Liver (tissue), 9 donors: ENCODE measurements around the gene TMEM45A. TPM values are rescaled to one million over a fixed set of nuclear protein-coding genes. Genes with fewer than 3 reads are reported as not detected.

ENCODE experiments used
- DNase-seq: peaks from one replicate; pipeline ENCODE4 v3.0.0-alpha.2; 2017; ENCODE audit warnings: low spot score
- H3K27ac ChIP-seq, 2 donors: one replicate each; pipeline ENCODE4 v1.7.0; 2013; ENCODE audit warnings: inconsistent platforms in 2 of 2, low read length in 2 of 2, control low read depth in 1 of 2, low read depth in 1 of 2, mild to moderate bottlenecking in 1 of 2
- H3K27me3 ChIP-seq, 4 donors: one replicate each; pipeline versions ENCODE4 v1.6.1 to v1.7.0; 2013; ENCODE audit warnings: low read length in 3 of 4, inconsistent platforms in 1 of 4, mild to moderate bottlenecking in 1 of 4, moderate library complexity in 1 of 4; ENCODE audit not compliant: control insufficient read depth in 4 of 4, insufficient read depth in 4 of 4
- H3K36me3 ChIP-seq, 4 donors: one replicate each; pipeline versions ENCODE4 v1.6.1 to v1.7.0; 2013; ENCODE audit warnings: low read length in 3 of 4, mild to moderate bottlenecking in 3 of 4, low read depth in 1 of 4, moderate library complexity in 1 of 4; ENCODE audit not compliant: control insufficient read depth in 4 of 4, insufficient read depth in 3 of 4
- H3K4me1 ChIP-seq, 4 donors: one replicate each; pipeline versions ENCODE4 v1.6.1 to v1.7.0; 2013; ENCODE audit warnings: low read length in 3 of 4, mild to moderate bottlenecking in 3 of 4, moderate library complexity in 1 of 4; ENCODE audit not compliant: control insufficient read depth in 4 of 4, insufficient read depth in 4 of 4
- H3K4me3 ChIP-seq, 3 donors: one replicate each; pipeline versions ENCODE4 v1.6.1 to v1.7.0; 2013; ENCODE audit warnings: low read length in 3 of 3, control low read depth in 1 of 3, low read depth in 1 of 3, mild to moderate bottlenecking in 1 of 3
- H3K9ac ChIP-seq, 2 donors: one replicate each; pipeline ENCODE4 v1.7.0; 2013; ENCODE audit warnings: low read length in 2 of 2, mild to moderate bottlenecking in 2 of 2, moderate library complexity in 2 of 2, control low read depth in 1 of 2, low read depth in 1 of 2
- H3K9me3 ChIP-seq, 4 donors: one replicate each; pipeline versions ENCODE4 v1.6.1 to v1.7.0; 2013; ENCODE audit warnings: low read length in 3 of 4; ENCODE audit not compliant: control insufficient read depth in 4 of 4
- FOXA1 ChIP-seq: IDR thresholded peaks from 2 replicates; pipeline ENCODE4 v1.6.1; 2016; ENCODE audit warnings: antibody characterized with exemption
- FOXA2 ChIP-seq: IDR thresholded peaks from 2 replicates; pipeline ENCODE4 v1.6.1; 2016; ENCODE audit warnings: antibody characterized with exemption
- GABPA ChIP-seq, 2 donors: IDR thresholded peaks in 1 of 2; conservative IDR thresholded peaks in 1 of 2; 2 replicates each; pipeline ENCODE4 v1.6.1; 2016; ENCODE audit warnings: antibody characterized with exemption in 2 of 2, mild to moderate bottlenecking in 1 of 2, moderate library complexity in 1 of 2
- HNF4A ChIP-seq, 2 donors: conservative IDR thresholded peaks; 2 replicates each; pipeline ENCODE4 v1.6.1; 2016; ENCODE audit warnings: antibody characterized with exemption in 2 of 2, mild to moderate bottlenecking in 2 of 2
- HNF4G ChIP-seq: IDR thresholded peaks from 2 replicates; pipeline ENCODE4 v1.6.1; 2016; ENCODE audit warnings: antibody characterized with exemption
- JUND ChIP-seq, 2 donors: IDR thresholded peaks; 2 replicates each; pipeline ENCODE4 v1.6.1; 2016; ENCODE audit warnings: antibody characterized with exemption in 2 of 2
- NR2F2 ChIP-seq: IDR thresholded peaks from 2 replicates; pipeline ENCODE4 v1.6.1; 2016; ENCODE audit warnings: antibody characterized with exemption
- RAD21 ChIP-seq, 2 donors: IDR thresholded peaks; 2 replicates each; pipeline ENCODE4 v1.6.1; 2016; ENCODE audit warnings: antibody characterized with exemption in 2 of 2, mild to moderate bottlenecking in 2 of 2
- RXRA ChIP-seq, 2 donors: IDR thresholded peaks; 2 replicates each; pipeline ENCODE4 v1.6.1; 2017 to 2018; ENCODE audit warnings: antibody characterized with exemption in 2 of 2, mild to moderate bottlenecking in 1 of 2
- SP1 ChIP-seq: IDR thresholded peaks from 2 replicates; pipeline ENCODE4 v1.6.1; 2018; ENCODE audit warnings: antibody characterized with exemption, mild to moderate bottlenecking
- TAF1 ChIP-seq: conservative IDR thresholded peaks from 2 replicates; pipeline ENCODE4 v1.6.1; 2016; ENCODE audit warnings: antibody characterized with exemption, mild to moderate bottlenecking
- YY1 ChIP-seq: IDR thresholded peaks from 2 replicates; pipeline ENCODE4 v1.6.1; 2016; ENCODE audit warnings: antibody characterized with exemption, mild to moderate bottlenecking
- WGBS: extraction: QIAGEN DNeasy Blood & Tissue Kit; methylation state at CpG from one replicate; pipeline ENCODE4 v1.1.7; 2013; 5-methylcytosine and 5-hydroxymethylcytosine counted together
- polyA plus RNA-seq, 2 donors: library from polyadenylated mRNA; stranded (reverse) in 1 of 2; unstranded in 1 of 2; fragments of 200-250 nt in 1 of 2; fragments of >200 nt in 1 of 2; fragmentation: Nextera tagmentation in 1 of 2; extraction: Ambion mirVana in 1 of 2; gene quantifications; one replicate each; pipeline versions ENCODE4 v1.2.1 to v1.2.3, GENCODE V29; 2013 to 2015
- total RNA-seq, 2 donors: library from RNA; depleted of rRNA; stranded (reverse); fragments of >200 nt; gene quantifications; one replicate each; pipeline ENCODE4 v1.2.3, GENCODE V29; 2014
- TF ChIP-seq, protein P1 (sequence below): fragments of 150-350 bp; IDR thresholded peaks from 2 replicates; pipeline ENCODE4 v1.5.1; 2017; ENCODE audit warnings: improper control_type of control experiment, low read depth, low read length; ENCODE audit not compliant: missing input control
- TF ChIP-seq, protein P2 (sequence below): IDR thresholded peaks from 2 replicates; pipeline ENCODE4 v1.6.1; 2016; ENCODE audit warnings: antibody characterized with exemption, mild to moderate bottlenecking
- TF ChIP-seq, protein P3 (sequence below): IDR thresholded peaks from 2 replicates; pipeline ENCODE4 v1.6.1; 2016; ENCODE audit warnings: antibody characterized with exemption
- TF ChIP-seq, protein P4 (sequence below): IDR thresholded peaks from 2 replicates; pipeline ENCODE4 v1.6.1; 2016; ENCODE audit warnings: antibody characterized with exemption
- donor health status: healthy.
- donor health status: healthy.
- donor health status: healthy.
- donor health status: healthy.
- donor health status: healthy.

The TMEM45A gene
- total and polyA plus RNA-seq, 4 donors, result 7.1 to 65.8 (median 45.1) TPM

DNA sequence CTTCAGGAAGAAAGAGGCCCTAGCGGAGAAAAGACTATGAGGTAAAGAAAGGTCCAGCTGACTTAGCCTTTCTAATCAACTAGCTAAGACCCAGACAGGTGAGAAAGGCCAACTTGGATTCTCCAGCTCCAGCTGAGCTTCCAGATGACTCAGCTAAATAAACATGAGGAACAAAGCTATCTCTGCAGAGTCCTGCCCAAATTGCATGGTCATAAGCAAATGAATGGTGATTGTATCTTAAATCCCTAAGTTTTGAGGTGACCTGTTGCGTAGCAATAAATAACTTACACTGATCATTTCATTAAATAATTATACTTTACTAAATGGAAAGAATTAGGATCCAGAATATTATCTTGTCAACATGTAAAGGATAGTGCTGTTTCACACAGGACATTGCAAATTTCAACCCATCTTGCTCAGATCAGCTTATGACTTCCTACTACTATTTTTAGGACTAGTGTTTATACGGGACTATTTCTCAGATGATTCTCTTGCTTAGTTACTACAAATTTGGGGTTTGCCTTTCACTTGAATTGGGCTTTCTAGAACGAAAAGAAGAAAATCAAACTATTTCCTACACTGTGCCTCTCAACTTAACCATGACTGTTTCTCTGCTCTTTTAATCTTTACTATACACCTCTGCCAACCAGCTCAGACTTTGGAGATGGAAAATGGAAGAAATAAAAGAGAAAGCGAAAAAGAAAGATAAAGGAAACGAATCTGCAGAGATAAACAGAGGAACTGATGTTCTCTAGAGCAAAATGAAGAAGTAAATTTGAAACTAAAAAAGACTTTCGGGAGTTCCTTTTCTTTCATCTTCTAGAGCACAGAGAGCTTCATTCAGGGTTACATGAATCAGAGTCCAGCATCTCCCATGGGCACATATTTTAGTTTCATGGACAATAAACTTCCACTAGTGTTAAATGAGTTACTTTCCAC is 110.4 kb downstream of the TMEM45A start:
- no peak overlapping the region for H3K4me3 ChIP-seq
- no peaks in the 10 kb centered on the region for H3K36me3 ChIP-seq
- no peak for DNase-seq
- H3K27me3 ChIP-seq, result no peaks in the 10 kb centered on the region
- TF ChIP-seq HNF4A (conservative IDR thresholded peaks at IDR 0.05) (peak in 1 of 2 donors; percentile 35), RAD21 (IDR thresholded peaks at IDR 0.05) (peak in 1 of 2 donors; percentile 41), YY1 (peak; percentile 46), TAF1 (no peak), JUND (IDR thresholded peaks at IDR 0.05) (peak; percentile 98 to 99), RXRA (IDR thresholded peaks at IDR 0.05) (no peak), FOXA2 (peak; percentile 92), FOXA1 (peak; percentile 94)
- TF ChIP-seq, protein P1, sequence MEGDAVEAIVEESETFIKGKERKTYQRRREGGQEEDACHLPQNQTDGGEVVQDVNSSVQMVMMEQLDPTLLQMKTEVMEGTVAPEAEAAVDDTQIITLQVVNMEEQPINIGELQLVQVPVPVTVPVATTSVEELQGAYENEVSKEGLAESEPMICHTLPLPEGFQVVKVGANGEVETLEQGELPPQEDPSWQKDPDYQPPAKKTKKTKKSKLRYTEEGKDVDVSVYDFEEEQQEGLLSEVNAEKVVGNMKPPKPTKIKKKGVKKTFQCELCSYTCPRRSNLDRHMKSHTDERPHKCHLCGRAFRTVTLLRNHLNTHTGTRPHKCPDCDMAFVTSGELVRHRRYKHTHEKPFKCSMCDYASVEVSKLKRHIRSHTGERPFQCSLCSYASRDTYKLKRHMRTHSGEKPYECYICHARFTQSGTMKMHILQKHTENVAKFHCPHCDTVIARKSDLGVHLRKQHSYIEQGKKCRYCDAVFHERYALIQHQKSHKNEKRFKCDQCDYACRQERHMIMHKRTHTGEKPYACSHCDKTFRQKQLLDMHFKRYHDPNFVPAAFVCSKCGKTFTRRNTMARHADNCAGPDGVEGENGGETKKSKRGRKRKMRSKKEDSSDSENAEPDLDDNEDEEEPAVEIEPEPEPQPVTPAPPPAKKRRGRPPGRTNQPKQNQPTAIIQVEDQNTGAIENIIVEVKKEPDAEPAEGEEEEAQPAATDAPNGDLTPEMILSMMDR, result no peak
- TF ChIP-seq, protein P2, sequence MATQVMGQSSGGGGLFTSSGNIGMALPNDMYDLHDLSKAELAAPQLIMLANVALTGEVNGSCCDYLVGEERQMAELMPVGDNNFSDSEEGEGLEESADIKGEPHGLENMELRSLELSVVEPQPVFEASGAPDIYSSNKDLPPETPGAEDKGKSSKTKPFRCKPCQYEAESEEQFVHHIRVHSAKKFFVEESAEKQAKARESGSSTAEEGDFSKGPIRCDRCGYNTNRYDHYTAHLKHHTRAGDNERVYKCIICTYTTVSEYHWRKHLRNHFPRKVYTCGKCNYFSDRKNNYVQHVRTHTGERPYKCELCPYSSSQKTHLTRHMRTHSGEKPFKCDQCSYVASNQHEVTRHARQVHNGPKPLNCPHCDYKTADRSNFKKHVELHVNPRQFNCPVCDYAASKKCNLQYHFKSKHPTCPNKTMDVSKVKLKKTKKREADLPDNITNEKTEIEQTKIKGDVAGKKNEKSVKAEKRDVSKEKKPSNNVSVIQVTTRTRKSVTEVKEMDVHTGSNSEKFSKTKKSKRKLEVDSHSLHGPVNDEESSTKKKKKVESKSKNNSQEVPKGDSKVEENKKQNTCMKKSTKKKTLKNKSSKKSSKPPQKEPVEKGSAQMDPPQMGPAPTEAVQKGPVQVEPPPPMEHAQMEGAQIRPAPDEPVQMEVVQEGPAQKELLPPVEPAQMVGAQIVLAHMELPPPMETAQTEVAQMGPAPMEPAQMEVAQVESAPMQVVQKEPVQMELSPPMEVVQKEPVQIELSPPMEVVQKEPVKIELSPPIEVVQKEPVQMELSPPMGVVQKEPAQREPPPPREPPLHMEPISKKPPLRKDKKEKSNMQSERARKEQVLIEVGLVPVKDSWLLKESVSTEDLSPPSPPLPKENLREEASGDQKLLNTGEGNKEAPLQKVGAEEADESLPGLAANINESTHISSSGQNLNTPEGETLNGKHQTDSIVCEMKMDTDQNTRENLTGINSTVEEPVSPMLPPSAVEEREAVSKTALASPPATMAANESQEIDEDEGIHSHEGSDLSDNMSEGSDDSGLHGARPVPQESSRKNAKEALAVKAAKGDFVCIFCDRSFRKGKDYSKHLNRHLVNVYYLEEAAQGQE, result peak; percentile 35
- TF ChIP-seq, protein P3, sequence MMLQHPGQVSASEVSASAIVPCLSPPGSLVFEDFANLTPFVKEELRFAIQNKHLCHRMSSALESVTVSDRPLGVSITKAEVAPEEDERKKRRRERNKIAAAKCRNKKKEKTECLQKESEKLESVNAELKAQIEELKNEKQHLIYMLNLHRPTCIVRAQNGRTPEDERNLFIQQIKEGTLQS, result peak; percentile 91
- peak overlapping the region in 1 of 2 donors; percentile 41 for H3K9ac ChIP-seq
- H3K27ac ChIP-seq, result peak overlapping the region; percentile 51 to 73
- peaks cover 0 to 21% (median 20%) of the 10 kb centered on the region in 4 donors for H3K4me1 ChIP-seq
- peaks cover 0 to 1% (median 0%) of the 10 kb centered on the region in 4 donors for H3K9me3 ChIP-seq
- WGBS, result 42% methylated on average over 7 of the region's 7 CpGs

DNA sequence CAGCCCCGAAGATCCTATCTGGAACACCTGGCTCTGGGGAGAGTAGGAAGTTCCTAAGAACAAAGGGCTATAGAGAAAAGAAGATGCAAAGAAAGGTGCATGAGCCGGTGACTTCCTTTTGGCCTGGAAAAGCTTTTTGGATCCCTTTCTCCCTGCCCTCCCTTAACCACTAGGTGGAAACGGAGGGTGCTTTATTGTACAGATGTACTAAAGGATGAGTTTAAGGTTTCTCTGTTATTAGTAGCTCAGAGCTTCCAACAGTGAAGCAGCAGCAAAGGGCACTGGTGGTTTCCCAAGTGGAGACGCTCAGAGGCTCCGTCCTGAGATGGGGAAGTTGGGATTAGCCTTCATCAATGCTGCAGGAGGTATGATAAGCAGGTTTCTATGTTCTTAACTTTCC is 111.0 kb downstream of the TMEM45A start:
- 26% methylated on average over 5 of the region's 5 CpGs for WGBS
- DNase-seq, result no peak
- Histone ChIP-seq H3K9ac (peak overlapping the region in 1 of 2 donors; percentile 41), H3K4me3 (no peak overlapping the region), H3K36me3 (no peaks in the 10 kb centered on the region), H3K9me3 (peaks cover 0 to 1% (median 0%) of the 10 kb centered on the region in 4 donors), H3K27ac (peak overlapping the region; percentile 51 to 73), H3K27me3 (no peaks in the 10 kb centered on the region), H3K4me1 (peaks cover 0 to 21% (median 20%) of the 10 kb centered on the region in 4 donors)
- TF ChIP-seq, protein P1, result peak; percentile 52
- TF ChIP-seq SP1 (no peak), FOXA1 (no peak), NR2F2 (no peak), FOXA2 (no peak), RAD21 (IDR thresholded peaks at IDR 0.05) (peak; percentile 78 to 89), JUND (IDR thresholded peaks at IDR 0.05) (peak in 1 of 2 donors; percentile 15), GABPA (IDR thresholded peaks at IDR 0.05 in 1 of 2, conservative IDR thresholded peaks at IDR 0.05 in 1 of 2) (no peak), HNF4G (no peak), RXRA (IDR thresholded peaks at IDR 0.05) (no peak), TAF1 (peak; percentile 41)
- TF ChIP-seq, protein P4, sequence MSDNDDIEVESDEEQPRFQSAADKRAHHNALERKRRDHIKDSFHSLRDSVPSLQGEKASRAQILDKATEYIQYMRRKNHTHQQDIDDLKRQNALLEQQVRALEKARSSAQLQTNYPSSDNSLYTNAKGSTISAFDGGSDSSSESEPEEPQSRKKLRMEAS, result no peak
- TF ChIP-seq, protein P3, result no peak
- TF ChIP-seq, protein P2, result no peak
